H9 (cell line): ENCODE data around the gene ELMO2. TPM values are rescaled to one million over a fixed set of nuclear protein-coding genes. Genes with fewer than 3 reads are reported as not detected.

Experiments
- DNase-seq: peaks from one replicate; pipeline ENCODE4 v3.0.0-alpha.2; 2017
- H2AFZ ChIP-seq: one replicate; pipeline ENCODE4 v1.6.1; 2013; ENCODE audit warnings: mild to moderate bottlenecking, low read length, control low read depth, moderate library complexity
- H2AK5ac ChIP-seq: 2 replicates; pipeline ENCODE4 v1.6.1; 2013; ENCODE audit warnings: low read length, control low read depth, mixed read lengths; ENCODE audit not compliant: insufficient read length
- H2BK120ac ChIP-seq: one replicate; pipeline ENCODE4 v1.6.1; 2013; ENCODE audit warnings: low read depth, mild to moderate bottlenecking, low read length, control low read depth, inconsistent platforms; ENCODE audit not compliant: poor library complexity, severe bottlenecking
- H2BK12ac ChIP-seq: 2 replicates; pipeline ENCODE4 v1.6.1; 2013; ENCODE audit warnings: low read length, control low read depth, mixed read lengths, low read depth; ENCODE audit not compliant: insufficient read length
- H2BK15ac ChIP-seq: 2 replicates; pipeline ENCODE4 v1.6.1; 2013; ENCODE audit warnings: low read depth, low read length, control low read depth
- H2BK20ac ChIP-seq: one replicate; pipeline ENCODE4 v1.6.1; 2013; ENCODE audit warnings: low read depth, mild to moderate bottlenecking, low read length, control low read depth, inconsistent platforms; ENCODE audit not compliant: poor library complexity, severe bottlenecking
- H2BK5ac ChIP-seq: 2 replicates; pipeline ENCODE4 v1.6.1; 2013; ENCODE audit warnings: low read length, control low read depth, mixed read lengths; ENCODE audit not compliant: insufficient read length
- H3K14ac ChIP-seq: 2 replicates; pipeline ENCODE4 v1.6.1; 2013; ENCODE audit warnings: low read length, control low read depth; ENCODE audit not compliant: insufficient read depth
- H3K18ac ChIP-seq: 2 replicates; pipeline ENCODE4 v1.6.1; 2013; ENCODE audit warnings: low read depth, mild to moderate bottlenecking, mixed read lengths, low read length, control low read depth; ENCODE audit not compliant: insufficient read length
- H3K23ac ChIP-seq: 2 replicates; pipeline ENCODE4 v1.6.1; 2013; ENCODE audit warnings: low read length, control low read depth, mixed read lengths, low read depth; ENCODE audit not compliant: insufficient read length
- H3K23me2 ChIP-seq: 2 replicates; pipeline ENCODE4 v1.6.1; 2013; ENCODE audit warnings: low read depth, mild to moderate bottlenecking, mixed read lengths, low read length, control low read depth; ENCODE audit not compliant: insufficient read length, poor library complexity, severe bottlenecking
- H3K27ac ChIP-seq: 2 replicates; pipeline ENCODE4 v1.5.1; 2013; ENCODE audit warnings: low read length, control low read depth, mixed read lengths, low read depth; ENCODE audit not compliant: insufficient read length
- H3K27me3 ChIP-seq: 2 replicates; pipeline ENCODE4 v1.6.1; 2013; ENCODE audit warnings: low read length, control low read depth, inconsistent platforms; ENCODE audit not compliant: insufficient read depth
- H3K4ac ChIP-seq: 2 replicates; pipeline ENCODE4 v1.6.1; 2013; ENCODE audit warnings: low read depth, mild to moderate bottlenecking, control low read depth, inconsistent platforms, low read length, moderate library complexity
- H3K4me1 ChIP-seq: 2 replicates; pipeline ENCODE4 v1.6.1; 2013; ENCODE audit warnings: low read length, control low read depth, inconsistent platforms; ENCODE audit not compliant: insufficient read depth
- H3K4me2 ChIP-seq: 2 replicates; pipeline ENCODE4 v1.6.1; 2013; ENCODE audit warnings: low read length, control low read depth, mixed read lengths; ENCODE audit not compliant: insufficient read length, insufficient read depth
- H3K56ac ChIP-seq: 2 replicates; pipeline ENCODE4 v1.6.1; 2013; ENCODE audit warnings: low read depth, mild to moderate bottlenecking, mixed read lengths, low read length, control low read depth; ENCODE audit not compliant: insufficient read length
- H3K79me1 ChIP-seq: 2 replicates; pipeline ENCODE4 v1.6.1; 2013; ENCODE audit warnings: low read depth, mild to moderate bottlenecking, moderate library complexity, low read length, control low read depth, inconsistent platforms; ENCODE audit not compliant: insufficient read depth, poor library complexity, severe bottlenecking
- H3K79me2 ChIP-seq: 2 replicates; pipeline ENCODE4 v1.6.1; 2013; ENCODE audit warnings: low read length, control low read depth, inconsistent platforms; ENCODE audit not compliant: insufficient read depth
- H3K9ac ChIP-seq: 2 replicates; pipeline ENCODE4 v1.6.1; 2013; ENCODE audit warnings: low read length, control low read depth, mixed read lengths; ENCODE audit not compliant: insufficient read length; ENCODE audit errors: extremely low read depth
- H3K9me3 ChIP-seq: one replicate; pipeline ENCODE4 v1.6.1; 2013; ENCODE audit warnings: low read depth, low read length, inconsistent platforms; ENCODE audit not compliant: control insufficient read depth
- H3T11ph ChIP-seq: one replicate; pipeline ENCODE4 v1.6.1; 2013; ENCODE audit warnings: mild to moderate bottlenecking, low read length, control low read depth, inconsistent platforms
- H4K20me1 ChIP-seq: one replicate; pipeline ENCODE4 v1.6.1; 2013; ENCODE audit not compliant: control insufficient read depth, insufficient read length, insufficient read depth
- H4K5ac ChIP-seq: 2 replicates; pipeline ENCODE4 v1.6.1; 2013; ENCODE audit warnings: low read depth, mild to moderate bottlenecking, mixed read lengths, low read length, control low read depth; ENCODE audit not compliant: insufficient read length
- H4K8ac ChIP-seq: replicated peaks from 2 replicates; pipeline ENCODE4 v1.6.1; 2013; ENCODE audit warnings: low read length, control low read depth, mixed read lengths, low read depth; ENCODE audit not compliant: insufficient read length
- H4K91ac ChIP-seq: 2 replicates; pipeline ENCODE4 v1.6.1; 2013; ENCODE audit warnings: low read depth, mild to moderate bottlenecking, moderate library complexity, mixed read lengths, low read length, control low read depth; ENCODE audit not compliant: insufficient read length
- H3K27ac Mint-ChIP-seq, 3 experiments: 2 replicates in 2 of 3; 3 replicates in 1 of 3; pipeline ENCODE4 v1.8.0; 2020 to 2021; ENCODE audit warnings: mixed read lengths in 3 of 3, mild to moderate bottlenecking in 1 of 3, moderate library complexity in 1 of 3
- H3K27me3 Mint-ChIP-seq: 2 replicates; pipeline ENCODE4 v1.8.0; 2021; ENCODE audit warnings: low read depth, mild to moderate bottlenecking, moderate library complexity, mixed read lengths
- H3K36me3 Mint-ChIP-seq, 3 experiments: 2 replicates in 2 of 3; 3 replicates in 1 of 3; pipeline ENCODE4 v1.8.0; 2020 to 2021; ENCODE audit warnings: low read depth in 3 of 3, mixed read lengths in 3 of 3; ENCODE audit not compliant: insufficient read depth in 1 of 3
- H3K4me1 Mint-ChIP-seq, 2 experiments: 2 replicates each; pipeline ENCODE4 v1.8.0; 2020; ENCODE audit warnings: mixed read lengths in 2 of 2
- H3K4me3 Mint-ChIP-seq, 2 experiments: 2 replicates in 1 of 2; 3 replicates in 1 of 2; pipeline ENCODE4 v1.8.0; 2020 to 2021; ENCODE audit warnings: mild to moderate bottlenecking in 2 of 2, mixed read lengths in 2 of 2, moderate library complexity in 1 of 2
- H3K9me3 Mint-ChIP-seq, 2 experiments: 2 replicates in 1 of 2; 3 replicates in 1 of 2; pipeline ENCODE4 v1.8.0; 2020; ENCODE audit warnings: mild to moderate bottlenecking in 2 of 2, mixed read lengths in 2 of 2, moderate library complexity in 1 of 2
- CTCF ChIP-seq: fragments of 200-600 bp; sonication (generic); conservative IDR thresholded peaks from 3 replicates; pipeline ENCODE4 v1.8.0; 2021; ENCODE audit warnings: antibody characterized with exemption, mild to moderate bottlenecking
- WGBS: extraction: QIAGEN DNeasy Blood & Tissue Kit; methylation state at CpG from one replicate; pipeline ENCODE4 v1.1.7; 2013; ENCODE audit warnings: missing lambda C conversion rate, low lambda C conversion rate, mixed read lengths; ENCODE audit not compliant: insufficient read length; ENCODE audit errors: extremely low coverage; 5-methylcytosine and 5-hydroxymethylcytosine counted together
- total RNA-seq: library from RNA; stranded (reverse); gene quantifications from 2 replicates; pipeline ENCODE4 v1.2.1, GENCODE V29; 2021

ELMO2 gene
- total RNA-seq, 1 experiment from 2014 or later = 32.5 TPM

- DNase-seq = no peak
- H3K27ac ChIP-seq = no peak overlapping the region
- Mint-ChIP-seq H3K4me3 (no peak overlapping the region), H3K36me3 (no peaks in the 10 kb centered on the region), H3K9me3 (no peaks in the 10 kb centered on the region; a peak in 1 of 5 replicates), H3K27me3 (peaks cover 14% of the 10 kb centered on the region), H3K27ac (no peak overlapping the region), H3K4me1 (peaks cover 2 to 43% of the 10 kb centered on the region in 2 experiments)
- no peak for TF ChIP-seq CTCF
- H3K23me2 ChIP-seq = no peaks in the 10 kb centered on the region
- no peak overlapping the region for H2BK20ac ChIP-seq
- no peak overlapping the region for H2AK5ac ChIP-seq
- H2AFZ ChIP-seq = no peak overlapping the region
- no peak overlapping the region for H3K56ac ChIP-seq
- no peak overlapping the region for H3K23ac ChIP-seq
- H3K79me2 ChIP-seq = no peaks in the 10 kb centered on the region
- no peak overlapping the region for H2BK120ac ChIP-seq
- H3K79me1 ChIP-seq = no peaks in the 10 kb centered on the region
- H3T11ph ChIP-seq = no peak overlapping the region
- no peak overlapping the region for H2BK15ac ChIP-seq
- H3K27me3 ChIP-seq = no peaks in the 10 kb centered on the region
- no CpG with 5 or more reads among the region's 6 CpGs for WGBS
- no peak overlapping the region for H3K4me2 ChIP-seq
- no peaks in the 10 kb centered on the region for H4K20me1 ChIP-seq
- H2BK5ac ChIP-seq = no peak overlapping the region
- H3K9me3 ChIP-seq = no peaks in the 10 kb centered on the region
- H3K14ac ChIP-seq = no peak overlapping the region
- no peak overlapping the region for H3K4ac ChIP-seq
- no peak overlapping the region for H4K5ac ChIP-seq
- no peak overlapping the region for H3K9ac ChIP-seq
- no peak overlapping the region for H3K18ac ChIP-seq
- no peaks in the 10 kb centered on the region for H3K4me1 ChIP-seq
- H4K8ac ChIP-seq = no peak overlapping the region
- no peak overlapping the region for H4K91ac ChIP-seq
- no peak overlapping the region for H2BK12ac ChIP-seq
Observed at GRCh38 chr20:46327557-46327956, 78.9 kb downstream of the ELMO2 start.
